ENCODE data around the gene STRN. TPM values are rescaled to one million over a fixed set of nuclear protein-coding genes. Genes with fewer than 3 reads are reported as not detected.

STRN gene
- total and polyA plus RNA-seq, 8 donors, result 19.5 to 27.3 (median 25.5) TPM

DNA sequence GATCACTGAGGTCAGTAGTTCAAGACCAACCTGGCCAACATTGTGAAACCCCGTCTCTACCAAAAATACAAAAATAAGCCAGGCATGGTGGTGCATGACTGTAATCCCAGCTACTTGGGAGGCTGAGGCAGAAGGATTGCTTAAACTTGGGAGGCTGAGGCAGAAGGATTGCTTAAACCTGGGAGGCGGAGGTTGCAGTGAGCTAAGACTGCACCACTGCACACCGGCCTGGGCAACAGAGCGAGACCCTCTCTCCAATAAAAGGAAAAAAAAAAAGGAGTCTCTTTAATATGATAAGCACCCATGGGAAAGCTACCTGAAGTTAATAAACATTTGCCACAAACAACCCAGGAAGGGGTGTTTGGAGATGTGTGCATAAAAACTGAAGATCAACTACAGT is 2.6 kb downstream of the STRN start:
- Histone ChIP-seq H3K4me1 (peaks cover 17 to 43% of the 10 kb centered on the region in 2 donors), H3K27ac (no peak overlapping the region), H3K27me3 (no peaks in the 10 kb centered on the region), H3K4me3 (no peak overlapping the region), H3K9me3 (no peaks in the 10 kb centered on the region), H3K36me3 (no peaks in the 10 kb centered on the region)
- ATAC-seq (no peak), DNase-seq (no peak)
- intact Hi-C loops (cut with DNase I), result no loop called here
- TF ChIP-seq, protein P1, sequence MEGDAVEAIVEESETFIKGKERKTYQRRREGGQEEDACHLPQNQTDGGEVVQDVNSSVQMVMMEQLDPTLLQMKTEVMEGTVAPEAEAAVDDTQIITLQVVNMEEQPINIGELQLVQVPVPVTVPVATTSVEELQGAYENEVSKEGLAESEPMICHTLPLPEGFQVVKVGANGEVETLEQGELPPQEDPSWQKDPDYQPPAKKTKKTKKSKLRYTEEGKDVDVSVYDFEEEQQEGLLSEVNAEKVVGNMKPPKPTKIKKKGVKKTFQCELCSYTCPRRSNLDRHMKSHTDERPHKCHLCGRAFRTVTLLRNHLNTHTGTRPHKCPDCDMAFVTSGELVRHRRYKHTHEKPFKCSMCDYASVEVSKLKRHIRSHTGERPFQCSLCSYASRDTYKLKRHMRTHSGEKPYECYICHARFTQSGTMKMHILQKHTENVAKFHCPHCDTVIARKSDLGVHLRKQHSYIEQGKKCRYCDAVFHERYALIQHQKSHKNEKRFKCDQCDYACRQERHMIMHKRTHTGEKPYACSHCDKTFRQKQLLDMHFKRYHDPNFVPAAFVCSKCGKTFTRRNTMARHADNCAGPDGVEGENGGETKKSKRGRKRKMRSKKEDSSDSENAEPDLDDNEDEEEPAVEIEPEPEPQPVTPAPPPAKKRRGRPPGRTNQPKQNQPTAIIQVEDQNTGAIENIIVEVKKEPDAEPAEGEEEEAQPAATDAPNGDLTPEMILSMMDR (IDR thresholded peaks at IDR 0.05), result no peak

DNA sequence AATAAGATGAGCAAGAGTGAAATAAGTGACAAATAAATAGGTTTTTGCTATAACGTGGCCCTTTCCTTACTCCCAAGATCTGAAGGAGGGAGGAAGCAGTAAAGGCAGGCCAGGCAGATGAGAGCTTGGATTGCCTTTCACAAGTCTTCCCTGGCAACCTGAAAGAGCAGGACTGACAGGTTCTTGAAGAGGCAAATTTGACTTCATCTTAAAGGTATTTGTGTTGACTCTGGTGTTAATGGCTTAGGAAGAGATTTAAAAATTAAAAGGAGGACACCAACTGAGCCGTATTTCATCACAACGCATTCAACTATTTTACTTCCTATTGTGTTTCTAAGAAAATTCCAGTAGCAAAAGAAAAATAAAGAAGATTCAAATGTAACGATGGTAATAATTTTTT is 3.2 kb downstream of the STRN start:
- H3K4me1 ChIP-seq, result peaks cover 17 to 43% of the 10 kb centered on the region in 2 donors
- no peak for ATAC-seq
- H3K27me3 ChIP-seq, result no peaks in the 10 kb centered on the region
- no peak for DNase-seq
- no peaks in the 10 kb centered on the region for H3K36me3 ChIP-seq
- intact Hi-C loops (cut with DNase I), result no loop called here
- no peak overlapping the region for H3K27ac ChIP-seq
- TF ChIP-seq, protein P1 (IDR thresholded peaks at IDR 0.05), result no peak
- H3K4me3 ChIP-seq, result no peak overlapping the region
- H3K9me3 ChIP-seq, result no peaks in the 10 kb centered on the region

- no peaks in the 10 kb centered on the region for H3K27me3 ChIP-seq
- H3K27ac ChIP-seq, result no peak overlapping the region
- H3K4me3 ChIP-seq, result no peak overlapping the region
- ATAC-seq, result no peak
- intact Hi-C loops (cut with DNase I), result no loop called here
- no peaks in the 10 kb centered on the region for H3K36me3 ChIP-seq
- H3K9me3 ChIP-seq, result no peaks in the 10 kb centered on the region
- peaks cover 12 to 35% of the 10 kb centered on the region in 2 donors for H3K4me1 ChIP-seq
- no peak for DNase-seq
- TF ChIP-seq, protein P1 (IDR thresholded peaks at IDR 0.05), result no peak
Observed at GRCh38 chr2:36960773-36961172, 5.6 kb downstream of the STRN start.

DNA sequence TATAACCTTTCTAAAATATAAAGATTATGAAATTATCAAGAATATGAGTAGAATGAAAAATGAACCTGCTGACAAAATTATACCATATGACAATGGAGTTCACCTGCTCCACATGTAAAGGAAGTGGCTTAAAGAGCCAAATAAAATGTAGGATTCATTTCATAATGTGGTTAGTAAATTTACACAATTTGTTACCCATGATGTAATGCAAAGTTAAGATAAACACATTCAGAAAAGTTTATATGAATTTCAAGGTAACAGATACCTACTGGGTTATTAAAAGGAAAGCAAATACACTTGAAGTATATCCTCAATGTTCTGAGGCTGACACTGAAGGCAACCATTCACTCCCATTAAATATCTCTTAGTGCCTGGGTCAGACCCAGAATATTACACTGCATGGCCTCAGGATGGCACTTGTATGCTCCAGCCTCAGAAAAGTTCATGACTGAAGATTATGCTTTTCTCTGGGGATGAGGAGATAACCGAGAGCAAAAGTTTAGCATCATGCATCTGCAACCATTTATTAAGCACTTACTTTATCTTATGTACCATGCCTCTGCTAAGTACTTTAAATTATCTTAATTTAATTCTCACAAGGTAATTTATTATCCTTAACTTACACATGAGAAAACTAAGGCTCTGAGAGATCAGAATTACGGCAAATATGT is 6.2 kb downstream of the STRN start:
- intact Hi-C loops (cut with DNase I), result no loop called here
- Histone ChIP-seq H3K9me3 (no peaks in the 10 kb centered on the region), H3K36me3 (no peaks in the 10 kb centered on the region), H3K27ac (no peak overlapping the region), H3K27me3 (no peaks in the 10 kb centered on the region), H3K4me1 (peaks cover 12 to 29% of the 10 kb centered on the region in 2 donors), H3K4me3 (no peak overlapping the region)
- ATAC-seq, result no peak
- DNase-seq, result no peak
- TF ChIP-seq, protein P1 (IDR thresholded peaks at IDR 0.05), result no peak

DNA sequence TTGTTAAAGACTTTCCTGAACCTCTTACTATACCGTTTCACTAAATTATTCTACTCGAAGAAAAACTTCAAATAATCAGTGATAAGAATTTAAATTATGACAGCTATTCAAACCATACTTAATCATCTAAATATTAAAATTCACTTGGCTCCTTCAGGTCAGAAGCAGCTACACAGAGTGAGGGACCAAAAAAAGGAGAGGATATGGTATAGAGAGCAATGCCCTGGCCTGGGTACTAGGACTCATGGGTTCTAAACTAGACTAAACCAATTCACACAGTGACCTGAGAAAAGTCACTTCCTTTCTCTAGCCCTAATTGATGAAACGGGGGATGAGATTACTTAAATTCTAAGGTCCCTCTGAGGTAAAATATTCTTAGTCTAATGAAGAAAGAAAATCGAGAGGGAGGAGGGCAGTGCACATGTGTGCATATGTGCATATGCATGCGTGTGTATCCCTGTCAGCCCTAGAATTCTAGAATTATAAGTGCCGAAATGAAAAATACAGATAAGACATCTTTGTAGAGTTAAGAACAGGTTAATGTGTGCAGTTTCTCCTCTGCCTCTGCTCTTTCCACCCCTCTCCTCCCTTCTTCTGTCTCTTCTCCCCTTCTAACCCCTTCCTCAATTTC is 11.2 kb downstream of the STRN start:
- TF ChIP-seq, protein P1 (IDR thresholded peaks at IDR 0.05), result no peak
- Histone ChIP-seq H3K9me3 (no peaks in the 10 kb centered on the region), H3K27ac (no peak overlapping the region)

More for the DNA sequence above, 11.2 kb downstream of the STRN start:
- DNase-seq (no peak), ATAC-seq (no peak)
- Histone ChIP-seq H3K27me3 (no peaks in the 10 kb centered on the region), H3K4me1 (peaks cover 0 to 17% of the 10 kb centered on the region in 2 donors), H3K4me3 (no peak overlapping the region), H3K36me3 (no peaks in the 10 kb centered on the region)
- intact Hi-C loops (cut with DNase I), result no loop called here
